PC-9 (cell line): Measurements from ENCODE around the gene HIKESHI. TPM values are rescaled to one million over a fixed set of nuclear protein-coding genes. Genes with fewer than 3 reads are reported as not detected.

ENCODE experiments used
- BruUV-seq: library from RNA; stranded (reverse); fragments of 400-500 nt; replicated peaks from 2 replicates; lab custom pipeline; 2021; lab: Mats Ljungman, UMichigan
- CTCF ChIA-PET: fragments of 300-600 bp; sonication (Branson Sonifier 250); formaldehyde crosslinking; loops from one replicate; lab custom pipeline; 2022; ENCODE audit warnings: antibody characterized with exemption; lab: Charles Lee
- POLR2A ChIA-PET: fragments of 300-600 bp; sonication (Branson Sonifier 250); formaldehyde crosslinking; loops from one replicate; lab custom pipeline; 2022; ENCODE audit warnings: antibody characterized with exemption; ENCODE audit not compliant: unreplicated experiment; lab: Charles Lee
- DNase-seq, 2 experiments: peaks; one replicate each; pipeline versions ENCODE4 v3.0.0 to v3.0.0-alpha.2; 2015 to 2022; ENCODE audit warnings: mixed read lengths in 1 of 2
- H2AFZ ChIP-seq: fragments of 200-600 bp; sonication (generic); 2 replicates; pipeline ENCODE4 v1.8.1; 2017; ENCODE audit warnings: antibody characterized with exemption
- H3F3A ChIP-seq: fragments of 200-600 bp; sonication (generic); 2 replicates; pipeline ENCODE4 v1.8.1; 2017; ENCODE audit warnings: antibody characterized with exemption, mild to moderate bottlenecking, low read depth; ENCODE audit not compliant: insufficient read depth
- H3K27ac ChIP-seq: fragments of 200-600 bp; sonication (generic); 2 replicates; pipeline ENCODE4 v1.6.1; 2016; ENCODE audit warnings: mixed run types
- H3K27me3 ChIP-seq: fragments of 200-600 bp; sonication (generic); 2 replicates; pipeline ENCODE4 v1.6.1; 2016; ENCODE audit warnings: low read depth, mixed run types; ENCODE audit not compliant: insufficient read depth
- H3K36me3 ChIP-seq: fragments of 200-600 bp; sonication (generic); 2 replicates; pipeline ENCODE4 v1.6.1; 2016; ENCODE audit warnings: low read depth, mixed run types
- H3K4me1 ChIP-seq: fragments of 200-600 bp; sonication (generic); replicated peaks from 2 replicates; pipeline ENCODE4 v1.6.1; 2016; ENCODE audit warnings: mixed run types; ENCODE audit not compliant: insufficient read depth
- H3K4me2 ChIP-seq: fragments of 200-600 bp; sonication (generic); 2 replicates; pipeline ENCODE4 v1.6.1; 2017; ENCODE audit warnings: mixed run types
- H3K4me3 ChIP-seq: fragments of 200-600 bp; sonication (generic); 2 replicates; pipeline ENCODE4 v1.6.1; 2016; ENCODE audit warnings: mixed run types
- H3K79me2 ChIP-seq: fragments of 200-600 bp; sonication (generic); 2 replicates; pipeline ENCODE4 v1.6.1; 2017; ENCODE audit warnings: low read depth, mixed run types
- H3K9me2 ChIP-seq: fragments of 200-600 bp; sonication (generic); 2 replicates; pipeline ENCODE4 v1.8.1; 2017; ENCODE audit warnings: mild to moderate bottlenecking; ENCODE audit not compliant: insufficient read depth
- H3K9me3 ChIP-seq: fragments of 200-600 bp; sonication (generic); 2 replicates; pipeline ENCODE4 v1.8.1; 2016; ENCODE audit warnings: low read depth; ENCODE audit not compliant: insufficient read depth
- H4K20me1 ChIP-seq: fragments of 200-600 bp; sonication (generic); 2 replicates; pipeline ENCODE4 v1.8.1; 2017; ENCODE audit not compliant: insufficient read depth
- CTCF ChIP-seq: fragments of 200-600 bp; sonication (generic); conservative IDR thresholded peaks from 2 replicates; pipeline ENCODE4 v1.6.1; 2017; ENCODE audit warnings: mixed run types, antibody characterized with exemption, mild to moderate bottlenecking, moderate library complexity
- EZH2 ChIP-seq: fragments of 200-600 bp; sonication (generic); IDR thresholded peaks from 2 replicates; pipeline ENCODE4 v1.8.0; 2017; ENCODE audit warnings: antibody characterized with exemption, low read depth
- intact Hi-C: fragments of 100-400 bp; cut with micrococcal nuclease; formaldehyde crosslinking; loops from one replicate; pipeline ENCODE4 v1.10.0; 2022; ENCODE audit not compliant: unreplicated experiment
- total RNA-seq: library from RNA; stranded (reverse); gene quantifications from 2 replicates; pipeline ENCODE4 v1.2.3, GENCODE V29; 2021

The HIKESHI gene
- total RNA-seq, 1 experiment from 2014 or later: 42.0 TPM

GRCh38 chr11:86257446-86257845 is 44.6 kb upstream of the HIKESHI start:
- Histone ChIP-seq H4K20me1 (peaks cover 31% of the 10 kb centered on the region), H3K79me2 (peaks cover 62% of the 10 kb centered on the region), H3K36me3 (peaks cover 41% of the 10 kb centered on the region), H3K27me3 (no peaks in the 10 kb centered on the region), H3K4me3 (no peak overlapping the region), H3K4me2 (no peak overlapping the region), H3K9me2 (no peaks in the 10 kb centered on the region), H3K9me3 (no peaks in the 10 kb centered on the region), H3K27ac (no peak overlapping the region), H3K4me1 (no peaks in the 10 kb centered on the region), H3F3A (peaks cover 17% of the 10 kb centered on the region), H2AFZ (no peak overlapping the region)
- no TSS peak for BruUV-seq
- intact Hi-C loops: no loop called here
- CTCF ChIA-PET: interaction anchor here (0.7 kb wide), 1 partner anchor 13 kb away, joined by 11 read pairs; no protein-coding TSS in a partner anchor
- no peak for DNase-seq
- TF ChIP-seq EZH2 (no peak), CTCF (no peak)
- POLR2A ChIA-PET: interaction anchor here (0.6 to 0.7 kb wide), 2 partner anchors 11 to 283 kb away, joined by 7 to 9 read pairs; no protein-coding TSS in a partner anchor

GRCh38 chr11:86259730-86260129 is 42.3 kb upstream of the HIKESHI start:
- H3K36me3 ChIP-seq: peaks cover 56% of the 10 kb centered on the region
- H3K4me2 ChIP-seq: no peak overlapping the region
- no peaks in the 10 kb centered on the region for H3K9me2 ChIP-seq

GRCh38 chr11:86261328-86261727 is 40.7 kb upstream of the HIKESHI start:
- Histone ChIP-seq H3K79me2 (peaks cover 43% of the 10 kb centered on the region), H3K9me3 (no peaks in the 10 kb centered on the region), H4K20me1 (peaks cover 20% of the 10 kb centered on the region), H3K27ac (no peak overlapping the region), H3K27me3 (no peaks in the 10 kb centered on the region), H3F3A (peaks cover 22% of the 10 kb centered on the region), H3K4me1 (no peaks in the 10 kb centered on the region), H3K36me3 (peaks cover 65% of the 10 kb centered on the region), H3K9me2 (no peaks in the 10 kb centered on the region), H3K4me3 (no peak overlapping the region), H3K4me2 (no peak overlapping the region), H2AFZ (no peak overlapping the region)
- BruUV-seq: no TSS peak
- intact Hi-C loops: no loop called here
- no peak for DNase-seq
- CTCF ChIA-PET: no interaction called here
- POLR2A ChIA-PET: no interaction called here
- TF ChIP-seq EZH2: no peak
- TF ChIP-seq CTCF: no peak

More at GRCh38 chr11:86259730-86260129, 42.3 kb upstream of the HIKESHI start:
- no peaks in the 10 kb centered on the region for H3K27me3 ChIP-seq
- DNase-seq: no peak
- no TSS peak for BruUV-seq
- H3K27ac ChIP-seq: no peak overlapping the region
- intact Hi-C loops: no loop called here
- H3K9me3 ChIP-seq: no peaks in the 10 kb centered on the region
- H3K4me3 ChIP-seq: no peak overlapping the region
- H4K20me1 ChIP-seq: peaks cover 23% of the 10 kb centered on the region
- CTCF ChIA-PET: no interaction called here
- TF ChIP-seq CTCF (no peak), EZH2 (no peak)
- no peak overlapping the region for H2AFZ ChIP-seq
- peaks cover 52% of the 10 kb centered on the region for H3K79me2 ChIP-seq
- peaks cover 18% of the 10 kb centered on the region for H3F3A ChIP-seq
- POLR2A ChIA-PET: no interaction called here
- H3K4me1 ChIP-seq: no peaks in the 10 kb centered on the region
